GM19239 (cell line): Measurements from ENCODE around the gene NOS1AP.

ENCODE experiments used
- DNase-seq: peaks from one replicate; pipeline ENCODE4 v3.0.0; 2011; ENCODE audit warnings: low spot score; ENCODE audit not compliant: insufficient read length
- FAIRE-seq: peaks from 2 replicates; lab custom pipeline; 2011; peaks lifted over from hg19 to GRCh38; lab: Jason Lieb, UNC

Gene NOS1AP

DNA sequence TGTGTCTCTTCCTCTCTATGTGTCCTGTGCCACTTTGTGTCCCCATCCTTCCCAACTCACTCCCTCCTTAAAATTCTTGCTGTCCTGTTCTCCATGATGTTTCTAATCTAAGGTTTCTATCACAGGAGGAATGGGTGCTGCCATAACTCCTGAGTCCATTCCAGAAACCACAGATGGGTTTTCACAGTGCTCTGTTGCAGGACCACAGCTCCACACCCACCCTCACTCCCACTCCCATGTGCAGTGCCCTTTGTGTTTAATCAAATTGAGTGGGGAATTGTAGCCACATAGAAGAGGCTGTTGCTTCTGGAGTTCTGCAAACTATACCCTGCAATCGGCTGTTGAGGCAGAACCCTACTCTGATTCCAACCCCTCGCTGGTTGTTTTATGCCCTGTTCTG is 165.1 kb downstream of the NOS1AP start:
- DNase-seq: no peak
- FAIRE-seq: no peak

DNA sequence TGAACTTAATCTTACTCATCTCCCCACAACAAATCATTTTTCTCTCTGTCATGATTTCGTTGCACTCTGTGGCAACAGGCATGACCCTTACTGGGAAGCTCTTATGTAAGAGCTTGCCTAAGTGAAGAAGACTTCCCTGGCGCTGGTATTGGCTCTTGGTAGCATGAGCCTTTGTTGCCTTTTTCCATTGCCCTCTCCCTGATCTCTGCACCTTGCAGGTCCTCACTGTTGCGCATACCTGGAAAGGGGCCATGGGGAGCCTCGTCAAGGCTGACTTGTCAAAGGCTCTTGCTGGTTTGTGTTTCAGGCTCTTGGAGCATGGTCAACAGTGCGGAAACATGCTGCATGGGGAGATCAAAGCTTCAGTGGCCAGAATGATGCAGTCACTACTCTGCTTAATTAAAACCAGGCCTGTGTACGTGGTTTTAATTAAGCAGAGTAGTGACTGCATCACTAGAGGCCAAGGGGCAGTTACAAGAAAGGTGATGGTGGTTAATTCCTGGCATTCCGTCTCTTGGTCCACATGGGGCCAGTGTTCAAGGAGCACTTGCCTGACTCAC is 165.8 kb downstream of the NOS1AP start:
- FAIRE-seq (no peak), DNase-seq (no peak)

GRCh38 chr1:162236201-162236600 is 166.7 kb downstream of the NOS1AP start:
- FAIRE-seq: no peak
- no peak for DNase-seq

- FAIRE-seq (no peak), DNase-seq (no peak)
Observed at GRCh38 chr1:162236618-162237017, 167.1 kb downstream of the NOS1AP start.

DNA sequence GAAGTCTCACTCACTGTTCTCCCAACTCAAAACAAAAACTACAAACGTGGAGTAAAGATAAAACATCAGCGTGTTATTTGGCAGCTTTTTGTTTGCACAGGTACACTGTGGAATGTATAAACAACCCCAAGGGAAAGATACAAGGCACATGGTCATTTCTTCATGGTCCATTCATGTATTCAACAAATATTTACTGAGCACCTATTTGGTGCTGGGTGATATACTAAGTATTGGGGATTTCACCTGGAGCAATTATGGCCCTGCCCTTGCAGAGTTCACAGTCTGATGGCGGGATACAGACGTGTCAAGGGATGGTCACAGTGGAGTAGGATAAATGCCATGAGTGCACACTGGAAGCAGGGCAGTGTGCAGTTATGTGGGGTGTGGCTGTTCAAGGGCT is 171.1 kb downstream of the NOS1AP start:
- no peak for FAIRE-seq
- no peak for DNase-seq

DNA sequence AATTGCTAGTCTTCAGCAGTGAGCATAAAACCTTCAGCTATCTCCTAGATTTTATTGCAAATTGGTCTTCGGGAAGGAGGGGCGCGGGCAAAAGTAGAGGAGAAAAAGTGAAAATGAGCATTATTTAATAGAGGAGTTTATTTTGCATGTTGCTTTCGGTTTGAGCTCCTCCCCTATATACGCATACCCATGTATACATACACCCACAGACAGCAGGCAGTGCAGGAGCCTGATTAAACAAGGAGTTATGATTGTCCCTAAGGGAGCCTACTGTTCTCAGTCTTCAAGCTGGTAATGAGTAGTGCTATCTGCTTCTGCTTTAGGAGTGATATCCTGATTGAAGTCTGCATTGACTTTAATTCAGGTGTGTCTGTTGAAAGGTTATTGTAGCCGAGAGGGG is 173.3 kb downstream of the NOS1AP start:
- DNase-seq (no peak), FAIRE-seq (no peak)

DNA sequence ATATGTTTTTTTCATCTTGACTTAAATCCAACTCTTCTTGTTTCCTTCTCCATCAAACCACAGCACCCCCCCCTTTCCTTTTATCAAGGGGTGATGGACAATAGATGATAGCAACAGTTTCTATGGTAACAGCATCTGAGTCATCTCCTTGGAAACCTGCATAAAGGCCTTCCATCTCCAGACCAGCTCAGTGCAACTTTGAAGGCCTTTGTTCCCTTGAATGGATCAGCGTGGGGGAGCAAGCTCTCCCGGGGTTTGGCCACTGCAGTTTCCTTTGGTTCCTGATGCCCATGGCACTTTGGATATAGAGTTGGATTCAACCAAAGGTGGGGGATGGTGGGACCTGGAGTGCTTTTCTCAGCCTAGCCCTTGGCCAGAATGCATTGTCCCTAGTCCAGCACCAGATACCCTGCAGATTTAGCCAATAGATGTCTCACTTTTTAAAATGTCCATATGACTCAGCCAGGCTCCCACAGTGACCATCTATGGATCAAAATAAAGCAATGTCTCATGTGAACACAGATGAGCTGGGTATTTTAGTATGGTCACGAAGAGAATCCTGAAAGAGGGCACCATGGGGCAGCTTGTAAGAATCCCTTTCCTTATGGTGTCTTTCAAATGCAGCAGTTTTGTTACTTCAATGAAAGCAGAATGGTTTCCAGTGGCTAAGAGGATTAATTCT is 179.5 kb downstream of the NOS1AP start:
- FAIRE-seq (no peak), DNase-seq (no peak)

GRCh38 chr1:162250004-162250730 is 180.7 kb downstream of the NOS1AP start:
- no peak for DNase-seq
- no peak for FAIRE-seq

DNA sequence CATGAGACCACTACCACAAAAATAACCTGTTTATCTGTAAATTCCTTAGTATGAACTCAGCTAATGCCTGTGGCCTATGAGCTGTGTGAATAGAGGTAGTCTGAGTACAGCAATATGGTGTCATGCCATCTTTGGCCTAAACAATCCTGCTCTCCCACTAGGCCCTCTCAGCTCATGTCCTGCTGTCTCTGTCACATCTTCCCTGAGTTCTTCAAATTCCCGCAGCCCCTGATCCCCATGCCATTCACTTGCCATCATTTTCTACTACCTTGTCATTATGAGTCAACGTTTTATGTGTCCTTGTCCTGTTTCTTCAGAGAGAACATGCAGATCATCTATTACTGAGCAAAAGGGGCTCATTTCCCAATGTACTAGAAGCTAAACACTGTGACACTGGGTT is 181.6 kb downstream of the NOS1AP start:
- no peak for DNase-seq
- FAIRE-seq: no peak

- DNase-seq: no peak
- no peak for FAIRE-seq
Observed at GRCh38 chr1:162252214-162252613, 182.7 kb downstream of the NOS1AP start.

GRCh38 chr1:162253790-162254189 is 184.3 kb downstream of the NOS1AP start:
- no peak for FAIRE-seq
- no peak for DNase-seq

DNA sequence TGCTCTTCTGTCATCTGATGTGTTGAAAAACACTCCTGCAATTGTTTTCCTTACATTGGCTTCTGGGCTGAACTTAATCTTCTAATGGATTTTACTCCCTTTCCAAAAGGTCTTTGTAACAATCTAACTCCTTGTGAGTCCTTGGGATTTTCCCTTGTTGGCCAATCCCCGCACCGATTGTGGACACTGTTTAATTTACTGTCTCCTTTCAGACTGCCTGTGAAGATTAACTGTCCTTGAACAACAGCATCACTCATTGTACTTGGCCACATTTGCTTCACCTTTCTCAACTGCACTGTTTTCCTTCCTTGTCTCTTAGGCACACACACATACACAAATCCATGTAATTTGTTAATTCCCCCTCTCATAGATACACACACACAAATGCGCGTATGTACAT is 186.8 kb downstream of the NOS1AP start:
- no peak for FAIRE-seq
- DNase-seq: no peak

- FAIRE-seq (no peak), DNase-seq (no peak)
Observed at GRCh38 chr1:162258394-162258793, 188.9 kb downstream of the NOS1AP start.

DNA sequence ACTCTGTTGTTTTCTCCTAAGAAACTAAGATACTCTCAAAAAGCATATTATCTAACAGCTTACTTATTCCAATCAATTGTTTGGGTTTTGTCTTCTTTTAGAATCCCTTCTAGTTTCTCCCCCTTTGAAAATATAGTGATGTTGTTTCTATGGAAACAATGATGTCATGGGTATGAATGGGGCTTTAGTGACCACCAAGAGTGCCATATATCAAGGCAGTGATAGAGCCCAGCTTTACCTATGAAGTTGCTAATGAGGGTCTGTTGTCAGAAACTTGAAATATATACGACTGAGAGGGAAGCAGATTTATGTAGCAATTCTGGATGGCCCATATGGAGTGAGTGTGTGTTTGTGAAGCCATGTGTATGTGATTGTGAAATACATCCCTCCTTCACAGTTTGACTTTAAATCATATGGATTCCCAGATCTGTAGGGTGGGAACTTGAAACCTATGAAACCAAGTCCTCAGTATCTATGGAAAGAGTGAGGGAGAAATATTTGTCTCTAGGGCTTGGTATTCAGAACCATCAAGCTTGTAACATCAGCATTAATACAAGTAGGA is 190.5 kb downstream of the NOS1AP start:
- no peak for FAIRE-seq
- no peak for DNase-seq

- no peak for FAIRE-seq
- no peak for DNase-seq
Observed at GRCh38 chr1:162264108-162264507, 194.6 kb downstream of the NOS1AP start.

DNA sequence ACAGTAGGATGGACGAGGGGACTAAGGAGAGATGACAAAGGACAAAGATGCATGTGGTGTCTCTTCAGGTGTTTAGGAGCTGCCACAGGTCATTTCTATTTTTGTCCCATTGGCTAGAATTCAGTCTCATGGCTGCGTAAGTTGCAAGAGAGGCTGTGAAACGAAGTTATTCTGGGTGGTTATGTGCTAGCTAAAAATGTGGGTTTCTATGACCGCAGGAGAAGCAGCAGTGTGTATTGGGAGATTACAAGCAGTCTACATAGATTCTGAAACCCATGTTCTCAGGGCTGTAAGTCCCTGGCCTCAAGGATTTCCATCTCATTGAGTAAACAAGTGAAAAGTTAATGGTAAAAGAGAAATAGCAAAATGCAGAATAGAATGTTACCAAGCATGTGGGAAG is 196.5 kb downstream of the NOS1AP start:
- no peak for DNase-seq
- no peak for FAIRE-seq

GRCh38 chr1:162270016-162270770 is 200.7 kb downstream of the NOS1AP start:
- DNase-seq (no peak), FAIRE-seq (no peak)

DNA sequence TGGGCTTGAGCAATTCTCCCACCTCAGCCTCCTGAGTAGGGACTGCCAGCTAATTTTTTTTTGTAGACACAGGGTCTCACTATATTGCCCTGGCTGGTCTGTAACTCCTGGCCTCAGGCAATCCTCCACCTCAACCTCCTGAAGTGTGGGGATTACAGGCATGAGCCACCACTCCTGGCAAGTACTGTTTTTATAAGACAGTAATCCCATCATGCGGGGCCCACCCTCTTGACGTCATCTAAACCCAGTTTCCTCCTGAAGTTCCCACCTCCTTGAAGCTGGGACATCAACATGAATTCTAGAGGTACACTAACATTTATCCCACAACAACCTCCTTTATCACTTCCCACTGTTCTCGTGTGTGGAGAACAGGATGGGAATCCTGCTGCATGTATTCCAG is 202.5 kb downstream of the NOS1AP start:
- DNase-seq: no peak
- no peak for FAIRE-seq

DNA sequence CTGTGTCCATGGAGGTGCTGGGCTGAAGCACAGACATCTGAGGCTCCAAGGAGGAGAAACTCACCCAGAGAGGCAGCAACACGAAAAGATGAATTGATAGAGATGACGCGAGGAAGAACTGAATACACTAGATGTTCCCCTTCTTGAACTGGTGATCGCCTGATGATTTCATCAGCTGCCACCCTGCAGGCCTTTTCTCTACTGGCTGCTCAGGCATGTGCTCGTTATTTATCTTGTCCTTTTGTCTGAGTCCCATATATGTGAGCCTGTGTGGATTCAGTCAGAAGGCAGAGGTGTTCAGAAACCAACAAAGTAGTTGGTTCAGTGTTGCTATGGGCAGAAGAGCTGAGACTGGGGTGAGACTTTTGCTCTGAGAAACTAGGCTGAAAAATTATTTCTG is 202.9 kb downstream of the NOS1AP start:
- DNase-seq: no peak
- FAIRE-seq: no peak

DNA sequence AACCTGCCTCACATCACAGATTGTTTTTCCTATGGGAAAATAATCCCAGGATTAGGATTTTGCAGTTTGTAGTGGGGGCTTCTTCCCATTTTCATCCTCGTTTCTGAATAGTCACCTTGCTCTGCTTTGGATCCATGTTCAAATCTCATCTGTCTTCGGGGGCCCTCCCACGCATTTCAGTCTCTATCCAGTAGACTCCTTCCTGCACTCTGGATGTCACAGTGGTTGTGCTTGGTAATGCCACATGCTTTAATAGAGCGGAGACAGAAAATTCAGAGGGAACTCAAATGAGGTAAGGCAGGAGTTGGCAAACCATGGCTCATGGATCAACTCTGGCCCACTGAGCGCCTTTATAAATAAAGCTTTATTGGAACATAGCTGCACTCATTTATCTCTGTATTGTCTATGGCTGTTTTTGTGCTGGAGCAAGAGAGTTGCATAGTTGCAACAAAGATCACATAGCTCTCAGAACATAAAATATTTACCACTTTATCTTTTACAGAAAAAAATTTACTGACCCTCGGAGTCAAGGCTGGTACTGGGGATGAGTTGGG is 206.2 kb downstream of the NOS1AP start:
- DNase-seq: no peak
- FAIRE-seq: no peak
